Measurements from ENCODE around the gene SPANXN1. TPM values are rescaled to one million over a fixed set of nuclear protein-coding genes. Genes with fewer than 3 reads are reported as not detected.
"Not testable (repeated sequence)": the region's sequence is repeated elsewhere in the genome, so short reads cannot be mapped to it uniquely, and the experiment has no call there.

SPANXN1 gene
- polyA plus RNA-seq (ENCODE audit: insufficient read length in 10 of 10) = not detected
- long read RNA-seq, donor 1 = 0 reads
- long read RNA-seq, donor 2 = 0 reads
- long read RNA-seq, donor 3 = 0 reads
- long read RNA-seq, donor 4 = 0 reads
- long read RNA-seq, donor 5 = 0 reads
- long read RNA-seq, donor 6 = 0 reads
- long read RNA-seq, donor 7 = 0 reads
- long read RNA-seq, donor 8 = 0 reads
- long read RNA-seq, donor 9 = 0 reads

GRCh38 chrX:145247203-145247602 lies at the start of gene SPANXN1:
SPANXN1 (plus strand) TSS chrX:145247503; CDS start chrX:145247587, 84 bp downstream.
- not testable (repeated sequence) for DNase-seq

DNA sequence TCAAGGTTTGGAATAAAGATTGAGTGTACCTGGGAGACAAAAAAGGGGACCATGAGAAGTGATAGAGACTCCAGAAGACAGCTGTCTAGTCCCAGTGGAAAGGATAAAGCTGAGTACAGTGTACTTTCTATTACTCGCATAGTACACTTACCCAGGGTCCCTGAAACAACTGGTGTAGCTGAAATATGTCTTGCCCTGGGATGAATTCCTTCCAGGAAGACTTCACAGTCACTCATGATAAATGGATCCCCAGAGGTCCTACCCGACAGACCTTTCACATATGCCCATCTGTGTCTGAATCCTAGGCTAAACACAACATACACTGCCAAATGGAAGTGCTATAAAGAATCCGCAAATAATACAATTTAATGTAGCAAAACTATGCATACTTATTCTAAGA lies 48.2 kb upstream of the SPANXN1 start:
- DNase-seq = no peak

GRCh38 chrX:145213504-145213903 lies 33.8 kb upstream of the SPANXN1 start:
- peak in 1 of 3 donors; percentile 1 for DNase-seq

DNA sequence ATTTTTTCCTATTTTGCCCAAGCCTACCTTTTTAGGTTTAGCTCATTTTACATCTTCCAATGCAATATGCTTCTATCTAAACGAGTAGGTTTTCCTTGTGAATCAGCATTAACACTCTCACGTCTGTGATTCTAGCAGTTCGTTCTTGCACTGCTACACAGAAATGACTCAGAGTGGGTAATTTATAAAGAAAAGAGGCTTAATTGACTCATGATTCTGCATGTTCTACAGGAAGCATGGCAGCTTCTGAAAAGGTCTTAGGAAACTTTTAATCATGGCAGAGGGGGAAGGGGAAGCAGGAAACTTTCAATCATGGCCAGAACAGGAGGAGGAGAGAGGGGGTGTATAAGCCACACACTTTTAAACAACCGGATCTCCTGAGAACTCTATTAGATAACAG lies 44.9 kb downstream of the SPANXN1 start:
- no peak for DNase-seq

Measured in muscle of back (tissue), 13 donors.